ENCODE data around the gene CMKLR1.

The CMKLR1 gene

GRCh38 chr12:108257610-108258106 is 81.5 kb downstream of the CMKLR1 start:
- DNase-seq, result no peak

GRCh38 chr12:108257004-108257403 is 82.1 kb downstream of the CMKLR1 start:
- DNase-seq, result no peak

DNA sequence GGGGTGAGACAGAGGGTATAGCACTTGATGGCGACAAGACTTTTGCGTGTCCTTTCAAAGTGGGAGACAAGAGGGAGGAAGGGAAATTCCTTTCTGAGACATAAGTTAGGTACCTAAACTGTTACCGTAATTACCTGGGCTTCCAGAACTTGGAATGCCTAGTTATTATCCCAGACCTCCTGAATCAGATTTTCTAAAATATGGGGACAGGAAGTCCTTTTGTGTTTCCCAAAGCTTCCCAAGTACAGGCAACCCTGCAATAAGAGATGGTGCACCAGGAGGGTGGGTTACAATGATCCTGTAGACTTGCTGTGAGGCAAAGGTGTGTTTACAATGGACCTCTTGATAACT is 83.9 kb downstream of the CMKLR1 start:
- DNase-seq, result no peak

- DNase-seq, result no peak
Measured at GRCh38 chr12:108254517-108255251, 84.4 kb downstream of the CMKLR1 start.

- no peak for DNase-seq
Measured at GRCh38 chr12:108254030-108254429, 85.1 kb downstream of the CMKLR1 start.

GRCh38 chr12:108253540-108253939 is 85.6 kb downstream of the CMKLR1 start:
- DNase-seq, result no peak

- no peak for DNase-seq
Measured at GRCh38 chr12:108252523-108252922, 86.6 kb downstream of the CMKLR1 start.

GRCh38 chr12:108248011-108248410 is 91.1 kb downstream of the CMKLR1 start:
- DNase-seq, result no peak

DNA sequence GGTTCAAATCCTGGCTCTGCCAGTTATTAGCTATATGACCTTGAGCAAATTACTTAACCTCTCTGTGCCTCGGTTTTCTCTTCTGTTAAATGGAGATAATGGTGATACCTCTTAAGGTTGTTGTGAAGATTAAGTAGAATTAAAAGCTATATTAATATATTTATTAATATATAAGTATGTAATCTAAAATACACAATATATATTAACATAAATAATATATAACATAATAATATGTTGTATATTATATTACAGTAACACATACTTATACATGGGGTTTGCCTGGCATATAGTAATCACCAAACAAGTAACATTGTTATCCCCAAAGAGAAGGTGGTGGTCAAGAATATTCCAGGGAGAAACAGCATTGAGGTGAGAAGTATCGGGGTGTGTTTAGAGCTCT is 92.0 kb downstream of the CMKLR1 start:
- DNase-seq, result no peak

GRCh38 chr12:108241986-108242703 is 97.0 kb downstream of the CMKLR1 start:
- no peak for DNase-seq

- DNase-seq, result no peak
Measured at GRCh38 chr12:108240928-108241327, 98.2 kb downstream of the CMKLR1 start.

DNA sequence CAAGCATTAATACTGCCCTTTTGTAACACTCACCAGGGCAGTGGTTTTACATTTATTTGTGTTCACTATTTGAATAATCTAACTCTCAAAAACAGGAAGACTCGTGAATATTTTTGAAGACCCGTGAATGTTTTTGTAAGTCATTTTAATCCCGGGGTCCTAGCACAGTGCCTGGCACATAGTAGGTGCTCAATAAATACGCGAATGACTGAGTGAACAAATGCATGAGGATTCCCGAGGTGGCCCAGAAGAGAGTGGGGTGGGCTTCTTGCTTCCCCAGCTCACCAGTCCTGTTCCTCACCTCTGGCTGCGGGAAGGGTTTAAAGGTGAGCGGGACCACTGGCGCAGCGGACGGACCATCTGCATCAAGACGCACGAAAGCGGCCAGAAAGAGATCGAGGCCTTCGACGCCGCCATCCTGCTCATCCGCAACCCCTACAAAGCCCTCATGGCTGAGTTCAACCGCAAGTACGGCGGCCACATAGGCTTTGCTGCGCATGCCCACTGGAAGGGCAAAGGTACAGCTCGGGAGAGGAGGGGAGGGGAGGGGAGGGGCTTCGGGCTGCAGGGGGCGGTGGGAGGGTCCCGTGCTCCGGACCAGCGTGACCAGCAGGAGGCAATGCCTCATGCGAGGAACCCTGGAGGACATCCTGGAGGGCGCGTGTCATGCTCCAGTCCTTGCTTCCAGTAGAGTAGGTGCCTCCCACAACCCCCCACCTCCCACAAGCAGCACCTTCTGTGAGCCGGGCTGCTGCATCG is 98.9 kb downstream of the CMKLR1 start:
- no peak for DNase-seq

- DNase-seq, result no peak
Measured at GRCh38 chr12:108239378-108239777, 99.7 kb downstream of the CMKLR1 start.

DNA sequence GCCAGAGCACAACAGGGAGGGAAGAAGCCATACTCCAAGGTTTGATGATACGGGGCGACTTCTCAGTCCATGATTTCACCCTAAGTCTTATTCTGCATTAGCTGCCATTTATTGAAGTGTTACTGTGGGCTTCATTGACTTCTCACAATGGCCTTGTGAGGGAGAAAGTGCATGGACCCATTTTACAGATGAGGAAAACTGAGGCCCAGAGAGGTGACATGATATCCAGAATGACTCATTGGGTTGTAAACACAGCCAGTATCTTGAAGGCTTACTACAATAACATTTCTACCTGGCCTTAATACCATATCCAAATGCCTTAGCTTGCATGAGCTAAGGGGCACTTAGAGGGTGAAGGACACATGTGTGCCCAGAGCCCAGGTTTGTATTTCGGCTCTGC is 100.6 kb downstream of the CMKLR1 start:
- no peak for DNase-seq

All from NCI-H526 treated with DMSO at 0.1 percent for 48 hours (cell line).